Pancreas (tissue), 10 donors: ENCODE measurements around the gene KRTAP5-4. TPM values are rescaled to one million over a fixed set of nuclear protein-coding genes. Genes with fewer than 3 reads are reported as not detected.
A peak's percentile ranks its signal among the peaks of the same experiment; 100 is the strongest.

ENCODE experiments used
- ATAC-seq, 4 donors: fragments of 200-7000 bp; cut with Tn5 transposase; one replicate each; pipeline versions ENCODE4 v1.8.0 to v1.9.1; 2020; ENCODE audit warnings: mild to moderate bottlenecking in 4 of 4, moderate library complexity in 4 of 4
- DNase-seq, 6 donors: peaks; one replicate each; pipeline ENCODE4 v3.0.0-alpha.2; 2020
- FAIRE-seq: peaks from 2 replicates; lab custom pipeline; 2012; peaks lifted over from hg19 to GRCh38; lab: Jason Lieb, UNC
- H3K27ac ChIP-seq, 4 donors: fragments of 200-600 bp; sonication (generic); 1 replicate in 3 of 4; 2 replicates in 1 of 4; pipeline versions ENCODE4 v1.5.0 to v1.8.0; 2020
- H3K27me3 ChIP-seq, 4 donors: fragments of 200-600 bp; one replicate each; pipeline ENCODE4 v1.8.0; 2021
- H3K36me3 ChIP-seq, 3 donors: fragments of 200-600 bp; sonication (generic) in 1 of 3; one replicate each; pipeline versions ENCODE4 v1.5.0 to v1.8.0; 2020 to 2021
- H3K4me1 ChIP-seq, 3 donors: fragments of 200-600 bp; one replicate each; pipeline ENCODE4 v1.8.0; 2021
- H3K4me3 ChIP-seq, 4 donors: fragments of 200-600 bp; sonication (generic) in 2 of 4; one replicate each; pipeline versions ENCODE4 v1.5.0 to v1.8.0; 2020 to 2021
- H3K9me3 ChIP-seq, 4 donors: fragments of 200-600 bp; one replicate each; pipeline ENCODE4 v1.8.0; 2021
- WGBS, 2 donors: extraction: QIAGEN DNeasy Blood & Tissue Kit; methylation state at CpG; one replicate each; pipeline ENCODE4 v1.1.7; 2013; 5-methylcytosine and 5-hydroxymethylcytosine counted together
- intact Hi-C, 3 donors: fragments of 100-400 bp; cut with DNase I; formaldehyde crosslinking; loops; one replicate each; pipeline versions ENCODE4 v1.11.1 to v1.14.2; 2022
- polyA plus RNA-seq, 2 donors: library from polyadenylated mRNA; stranded (reverse); fragments of 200-250 nt; gene quantifications; one replicate each; pipeline ENCODE4 v1.2.3, GENCODE V29; 2013
- total RNA-seq, 6 donors: library from RNA; stranded (reverse); fragmentation: NEBNext Ultra II Directional in 4 of 6; extraction: Animal tissue kit (Norgen Biotek cat#: 25700) in 4 of 6; gene quantifications; one replicate each; pipeline versions ENCODE4 v1.2.1 to v1.2.4, GENCODE V29; 2021 to 2023
- TF ChIP-seq, protein P1 (sequence below), 4 donors: fragments of 200-600 bp; sonication (generic) in 3 of 4; IDR thresholded peaks; one replicate each; pipeline versions ENCODE4 v1.5.0 to v1.8.0; 2021; ENCODE audit warnings: antibody characterized with exemption in 4 of 4
- donor health status: healthy with polysubstance abuse.
- donor health status: DM: no; HTN: no; CAD: no; lungs with moderate emphysema.
- donor health status: DM: no; HTN: no; CAD: no.
- donor health status: control.
- donor health status: control.
- donor health status: Bipolar disorder and iron deficiency.
- donor health status: DM: yes; HTN: yes; CAD: no.
- donor health status: DM: no; HTN: no; CAD: no.
- donor health status: DM: no; HTN: no; CAD: no.
- donor health status: DM: yes; HTN: yes; CAD: no.

KRTAP5-4 gene
- total and polyA plus RNA-seq, 8 donors, result not detected

- Histone ChIP-seq H3K27ac (no peak overlapping the region), H3K36me3 (no peaks in the 10 kb centered on the region), H3K27me3 (no peaks in the 10 kb centered on the region), H3K4me3 (no peak overlapping the region), H3K9me3 (no peaks in the 10 kb centered on the region), H3K4me1 (no peaks in the 10 kb centered on the region)
- ATAC-seq (peak; percentile 70 to 95 (median 90)), FAIRE-seq (no peak), DNase-seq (peak in 5 of 6 donors; percentile 23 to 85 (median 68))
- intact Hi-C loops, result no loop called here
- WGBS, 2 donors, result 50 to 51% methylated on average over 32 of the region's 32 CpGs
- TF ChIP-seq, protein P1, sequence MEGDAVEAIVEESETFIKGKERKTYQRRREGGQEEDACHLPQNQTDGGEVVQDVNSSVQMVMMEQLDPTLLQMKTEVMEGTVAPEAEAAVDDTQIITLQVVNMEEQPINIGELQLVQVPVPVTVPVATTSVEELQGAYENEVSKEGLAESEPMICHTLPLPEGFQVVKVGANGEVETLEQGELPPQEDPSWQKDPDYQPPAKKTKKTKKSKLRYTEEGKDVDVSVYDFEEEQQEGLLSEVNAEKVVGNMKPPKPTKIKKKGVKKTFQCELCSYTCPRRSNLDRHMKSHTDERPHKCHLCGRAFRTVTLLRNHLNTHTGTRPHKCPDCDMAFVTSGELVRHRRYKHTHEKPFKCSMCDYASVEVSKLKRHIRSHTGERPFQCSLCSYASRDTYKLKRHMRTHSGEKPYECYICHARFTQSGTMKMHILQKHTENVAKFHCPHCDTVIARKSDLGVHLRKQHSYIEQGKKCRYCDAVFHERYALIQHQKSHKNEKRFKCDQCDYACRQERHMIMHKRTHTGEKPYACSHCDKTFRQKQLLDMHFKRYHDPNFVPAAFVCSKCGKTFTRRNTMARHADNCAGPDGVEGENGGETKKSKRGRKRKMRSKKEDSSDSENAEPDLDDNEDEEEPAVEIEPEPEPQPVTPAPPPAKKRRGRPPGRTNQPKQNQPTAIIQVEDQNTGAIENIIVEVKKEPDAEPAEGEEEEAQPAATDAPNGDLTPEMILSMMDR (IDR thresholded peaks at IDR 0.05), result peak; percentile 71 to 92 (median 86)
These were observed 18.4 kb upstream of the KRTAP5-4 start for GRCh38 chr11:1640076-1640946.

- no peaks in the 10 kb centered on the region for H3K9me3 ChIP-seq
- H3K27me3 ChIP-seq, result no peaks in the 10 kb centered on the region
- no peak overlapping the region for H3K27ac ChIP-seq
- DNase-seq, result peak in 1 of 6 donors; percentile 23
- no peaks in the 10 kb centered on the region for H3K36me3 ChIP-seq
- no peak overlapping the region for H3K4me3 ChIP-seq
- H3K4me1 ChIP-seq, result no peaks in the 10 kb centered on the region
- FAIRE-seq, result no peak
- peak in 1 of 4 donors; percentile 17 for ATAC-seq
- intact Hi-C loops, result no loop called here
- TF ChIP-seq, protein P1 (IDR thresholded peaks at IDR 0.05), result no peak
- 47 to 54% methylated on average over 15 of the region's 15 CpGs for WGBS, 2 donors
These were observed 17.7 kb upstream of the KRTAP5-4 start for GRCh38 chr11:1639666-1640065.

DNA sequence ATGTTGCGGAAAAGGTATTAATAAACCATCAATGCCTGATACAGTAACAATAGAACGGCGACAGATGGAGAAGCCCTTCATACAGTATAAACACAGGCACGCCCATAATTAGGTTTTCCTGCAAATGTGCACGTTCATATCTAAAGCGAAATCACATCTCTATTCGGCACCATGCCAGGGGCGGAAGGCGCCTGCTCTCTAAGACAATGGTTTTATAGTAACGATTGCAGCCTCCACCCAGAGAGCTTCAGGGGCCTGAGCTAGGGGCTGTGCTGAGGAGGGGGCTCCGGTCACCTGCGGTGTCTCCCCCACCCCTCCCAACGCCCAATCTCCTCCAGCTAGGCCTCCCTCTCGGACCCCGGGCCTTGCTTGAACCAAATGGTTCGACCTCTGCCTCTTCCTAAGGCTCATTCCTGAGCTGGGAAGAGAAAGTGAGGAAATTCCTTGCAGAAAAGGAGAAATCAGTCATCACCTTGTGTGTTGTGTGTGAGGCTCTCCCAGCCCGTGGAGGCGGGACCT lies 17.2 kb upstream of the KRTAP5-4 start:
- Histone ChIP-seq H3K9me3 (no peaks in the 10 kb centered on the region), H3K27me3 (no peaks in the 10 kb centered on the region), H3K4me1 (no peaks in the 10 kb centered on the region), H3K36me3 (no peaks in the 10 kb centered on the region), H3K27ac (no peak overlapping the region), H3K4me3 (no peak overlapping the region)
- intact Hi-C loops, result no loop called here
- DNase-seq, result peak in 1 of 6 donors; percentile 29
- 59 to 78% methylated on average over 18 of the region's 18 CpGs for WGBS, 2 donors
- FAIRE-seq, result no peak
- ATAC-seq, result no peak
- TF ChIP-seq, protein P1 (IDR thresholded peaks at IDR 0.05), result no peak

DNA sequence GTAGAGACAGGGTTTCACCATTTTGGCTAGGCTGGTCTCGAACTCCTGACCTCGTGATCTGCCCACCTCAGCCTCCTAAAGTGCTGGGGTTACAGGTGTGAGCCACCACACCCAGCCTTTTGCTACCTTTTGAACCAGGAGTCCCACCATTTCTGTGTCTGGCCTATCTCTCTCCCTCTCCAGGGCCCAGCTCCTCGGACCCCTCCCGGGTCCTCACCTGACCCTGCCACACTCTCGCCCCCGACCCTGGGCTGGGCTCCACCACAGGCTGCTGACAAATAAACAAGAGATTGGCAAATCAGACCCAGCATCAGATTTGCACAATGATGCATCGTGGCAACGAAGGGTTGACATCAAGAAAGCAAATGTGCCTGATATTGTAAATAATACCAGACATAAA lies 16.4 kb upstream of the KRTAP5-4 start:
- H3K4me1 ChIP-seq, result no peaks in the 10 kb centered on the region
- ATAC-seq, result no peak
- no peak for FAIRE-seq
- H3K36me3 ChIP-seq, result no peaks in the 10 kb centered on the region
- TF ChIP-seq, protein P1 (IDR thresholded peaks at IDR 0.05), result no peak
- H3K9me3 ChIP-seq, result no peaks in the 10 kb centered on the region
- no peak overlapping the region for H3K4me3 ChIP-seq
- no peak overlapping the region for H3K27ac ChIP-seq
- peak in 2 of 6 donors; percentile 17 to 48 for DNase-seq
- 65 to 70% methylated on average over 8 of the region's 8 CpGs for WGBS, 2 donors
- intact Hi-C loops, result no loop called here
- no peaks in the 10 kb centered on the region for H3K27me3 ChIP-seq

- FAIRE-seq, result no peak
- DNase-seq, result no peak
- H3K9me3 ChIP-seq, result no peaks in the 10 kb centered on the region
- intact Hi-C loops, result no loop called here
- H3K4me1 ChIP-seq, result no peaks in the 10 kb centered on the region
- H3K27ac ChIP-seq, result no peak overlapping the region
- no peak overlapping the region for H3K4me3 ChIP-seq
- TF ChIP-seq, protein P1 (IDR thresholded peaks at IDR 0.05), result no peak
- H3K36me3 ChIP-seq, result no peaks in the 10 kb centered on the region
- H3K27me3 ChIP-seq, result no peaks in the 10 kb centered on the region
- 89 to 93% methylated on average over 2 of the region's 2 CpGs for WGBS, 2 donors
- no peak for ATAC-seq
These were observed 15.7 kb upstream of the KRTAP5-4 start for GRCh38 chr11:1637628-1638027.
